ENCODE measurements around the gene APBB1. TPM values are rescaled to one million over a fixed set of nuclear protein-coding genes. Genes with fewer than 3 reads are reported as not detected.

The APBB1 gene
- total and polyA plus RNA-seq, 2 of the 4 experiments (the other 2 are of a cell fraction): 39.4 to 44.1 TPM

DNA sequence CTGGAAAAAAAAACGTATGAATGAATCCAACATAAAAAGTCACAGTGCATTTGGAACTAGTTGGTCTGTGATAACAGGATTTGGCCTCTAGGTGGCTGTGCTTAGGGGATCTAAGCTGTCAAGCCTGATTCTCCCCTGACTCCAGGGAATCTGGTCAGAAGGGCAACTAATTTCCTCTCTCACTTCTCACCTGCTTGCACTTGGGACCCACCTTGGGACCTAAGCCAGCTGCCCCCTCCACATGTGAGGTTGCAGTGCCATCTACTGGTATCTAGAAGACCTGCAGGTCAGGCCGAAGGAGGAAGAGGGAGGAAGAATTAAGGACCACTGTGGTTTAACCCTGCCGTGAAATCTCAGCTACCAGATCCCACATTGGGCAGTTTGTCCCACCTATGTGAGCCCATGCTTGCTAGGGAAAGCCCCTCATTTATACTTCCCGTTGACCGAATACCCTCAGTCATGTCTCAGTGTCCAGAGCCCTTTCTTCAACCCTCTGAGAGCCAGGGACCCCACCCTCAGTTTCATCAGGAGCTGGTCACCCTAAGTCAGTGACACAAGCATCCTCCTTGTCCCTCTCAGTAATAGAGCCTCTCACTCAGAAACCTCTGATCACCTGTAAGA lies 65.4 kb downstream of the APBB1 start:
- H3K36me3 ChIP-seq (ENCODE audit: control insufficient read depth, insufficient read depth, low read length): no peaks in the 10 kb centered on the region
- no peak overlapping the region for H2BK15ac ChIP-seq (ENCODE audit: low read depth, low read length)
- peaks cover 7% of the 10 kb centered on the region for H3K9me1 ChIP-seq (ENCODE audit: insufficient read depth, low read length)
- H3K4me1 ChIP-seq (ENCODE audit: control insufficient read depth, insufficient read depth, low read length): peaks cover 11% of the 10 kb centered on the region
- intact Hi-C loops (cut with micrococcal nuclease): loop anchor here (1.0 to 2.0 kb wide), 5 partner anchors 33 to 463 kb away; partner anchors contain the start of gene CAVIN3
- no peak overlapping the region; the same call in 1 of the 2 replicates for H4K91ac ChIP-seq (ENCODE audit: insufficient read depth, low read depth, low read length)
- peak overlapping the region; percentile 33; the same call in 1 of the 2 replicates for H3K4ac ChIP-seq (ENCODE audit: low read depth, low read length)
- dilution Hi-C loops (cut with HindIII; ENCODE audit: low sequenced_read_pairs, unreplicated experiment): no loop called here
- no peak overlapping the region for H3K23ac ChIP-seq (ENCODE audit: low read depth, low read length)
- no peak overlapping the region for H3K27ac ChIP-seq (ENCODE audit: insufficient read depth, low read length)
- H3K14ac ChIP-seq (replicated peaks; ENCODE audit: low read depth, low read length): no peak overlapping the region
- POLR2A ChIA-PET (ENCODE audit: unreplicated experiment): no interaction called here
- no peaks in the 10 kb centered on the region for H3K79me1 ChIP-seq (ENCODE audit: low read depth in 1 of 2, low read length in 2 of 2)
- BruUV-seq (replicated peaks): no TSS peak
- no peak overlapping the region for H2AK9ac ChIP-seq (replicated peaks; ENCODE audit: low read depth, low read length, poor library complexity)
- no peak overlapping the region for H2BK5ac ChIP-seq (ENCODE audit: low read depth, low read length, poor library complexity, severe bottlenecking)
- no peak overlapping the region for H3K56ac ChIP-seq (ENCODE audit: extremely low read depth, insufficient read depth, low read length)
- no peak overlapping the region for H3K9ac ChIP-seq (ENCODE audit: low read depth, low read length)
- H4K8ac ChIP-seq (ENCODE audit: low read depth in 2 of 2, low read length in 2 of 2): peak overlapping the region in 1 of 2 experiments; percentile 66; a peak in 2 of 4 replicates
- no peak overlapping the region for H2AK5ac ChIP-seq (ENCODE audit: low read depth, low read length)
- no peaks in the 10 kb centered on the region for H3K9me3 ChIP-seq (ENCODE audit: control insufficient read depth, insufficient read depth, low read length)
- no peak overlapping the region for H4K5ac ChIP-seq (ENCODE audit: low read depth, low read length)
- H3K4me3 ChIP-seq (ENCODE audit: insufficient read depth, low read depth, low read length): no peak overlapping the region
- H2AFZ ChIP-seq (replicated peaks; ENCODE audit: low read length, poor library complexity): peak overlapping the region; percentile 80
- ATAC-seq (ENCODE audit: low read depth) (peak; percentile 54), DNase-seq (peak; percentile 40)
- no peak overlapping the region for H3K18ac ChIP-seq (ENCODE audit: low read depth, low read length)
- WGBS, 2 experiments (ENCODE audit: extremely low coverage in 2 of 2, insufficient read length in 1 of 2): no CpG with 5 or more reads among the region's 5 CpGs
- H3K27me3 ChIP-seq (ENCODE audit: control insufficient read depth, insufficient read depth, low read length): no peaks in the 10 kb centered on the region
- H3K4me2 ChIP-seq (ENCODE audit: low read depth, low read length): no peak overlapping the region
- H4K20me1 ChIP-seq (ENCODE audit: insufficient read depth, low read length): no peaks in the 10 kb centered on the region
- CTCF ChIA-PET: interaction anchor here (0.6 to 4.8 kb wide), 21 partner anchors 9 to 344 kb away, joined by 3 to 49 read pairs (median 5); partner anchors contain the start of gene CAVIN3
- H2BK120ac ChIP-seq (ENCODE audit: low read depth, low read length): no peak overlapping the region
- no peak overlapping the region for H2BK20ac ChIP-seq (ENCODE audit: low read depth, low read length)
- in situ Hi-C loops (cut with MboI; ENCODE audit: low sequenced_read_pairs): loop anchor here (5.0 to 25.0 kb wide), 3 partner anchors 106 to 666 kb away; partner anchors contain the start of genes TRIM22 and TRIM5
- TF ChIP-seq SMC3 (IDR thresholded peaks at IDR 0.05; ENCODE audit: low read depth, low read length): peak; percentile 74
- TF ChIP-seq, protein P1, sequence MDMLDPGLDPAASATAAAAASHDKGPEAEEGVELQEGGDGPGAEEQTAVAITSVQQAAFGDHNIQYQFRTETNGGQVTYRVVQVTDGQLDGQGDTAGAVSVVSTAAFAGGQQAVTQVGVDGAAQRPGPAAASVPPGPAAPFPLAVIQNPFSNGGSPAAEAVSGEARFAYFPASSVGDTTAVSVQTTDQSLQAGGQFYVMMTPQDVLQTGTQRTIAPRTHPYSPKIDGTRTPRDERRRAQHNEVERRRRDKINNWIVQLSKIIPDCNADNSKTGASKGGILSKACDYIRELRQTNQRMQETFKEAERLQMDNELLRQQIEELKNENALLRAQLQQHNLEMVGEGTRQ (IDR thresholded peaks at IDR 0.05; ENCODE audit: low read depth, low read length): no peak
- no peak for TF ChIP-seq ELK1 (IDR thresholded peaks at IDR 0.05; ENCODE audit: borderline replicate concordance, low read depth, low read length)
- 0 out of 2 replicates have a peak, but pooled peaks have one; percentile 27 for TF ChIP-seq POLR2A (IDR thresholded peaks at IDR 0.05; ENCODE audit: low read depth, low read length)
- peak; percentile 94 for TF ChIP-seq CTCF (conservative IDR thresholded peaks at IDR 0.05; ENCODE audit: low read depth, low read length)
- TF ChIP-seq FOS (IDR thresholded peaks at IDR 0.05; ENCODE audit: low read depth, low read length): no peak
- TF ChIP-seq MXI1 (IDR thresholded peaks at IDR 0.05; ENCODE audit: borderline replicate concordance, low read depth, low read length): no peak
- no peak for TF ChIP-seq RCOR1 (IDR thresholded peaks at IDR 0.05; ENCODE audit: insufficient replicate concordance, low read length)
- no peak for TF ChIP-seq MAZ (IDR thresholded peaks at IDR 0.05; ENCODE audit: borderline replicate concordance, low read depth, low read length)
- no peak for TF ChIP-seq CEBPB (IDR thresholded peaks at IDR 0.05; ENCODE audit: low read depth, low read length)
- no peak for TF ChIP-seq BHLHE40 (IDR thresholded peaks at IDR 0.05; ENCODE audit: low read depth, low read length)
- TF ChIP-seq RAD21 (IDR thresholded peaks at IDR 0.05; ENCODE audit: low read length): peak; percentile 96
- TF ChIP-seq RFX5 (IDR thresholded peaks at IDR 0.05; ENCODE audit: low read depth, low read length): no peak
- TF ChIP-seq MAFK (IDR thresholded peaks at IDR 0.05; ENCODE audit: low read depth, low read length): no peak
- no peak for TF ChIP-seq CHD1 (IDR thresholded peaks at IDR 0.05; ENCODE audit: low read depth, low read length)
